Transverse colon (tissue), 4 donors: ENCODE measurements around the gene OLFM4. TPM values are rescaled to one million over a fixed set of nuclear protein-coding genes. Genes with fewer than 3 reads are reported as not detected.
A peak's percentile ranks its signal among the peaks of the same experiment; 100 is the strongest.

Experiments
- DNase-seq: peaks from one replicate; pipeline ENCODE4 v3.0.0-alpha.2; 2019
- H3K27ac ChIP-seq, 4 donors: fragments of 200-600 bp; sonication (generic); 2 replicates each; pipeline ENCODE4 v1.5.1; 2016 to 2018; ENCODE audit warnings: inconsistent platforms in 4 of 4
- H3K27me3 ChIP-seq: fragments of 200-600 bp; sonication (generic); 2 replicates; pipeline ENCODE4 v1.5.1; 2017; ENCODE audit warnings: inconsistent platforms
- H3K36me3 ChIP-seq, 4 donors: fragments of 200-600 bp; sonication (generic); 2 replicates each; pipeline ENCODE4 v1.5.1; 2017 to 2019; ENCODE audit warnings: inconsistent platforms in 4 of 4
- H3K4me1 ChIP-seq, 4 donors: fragments of 200-600 bp; sonication (generic); 2 replicates each; pipeline ENCODE4 v1.5.1; 2017 to 2020; ENCODE audit warnings: inconsistent platforms in 4 of 4
- H3K4me3 ChIP-seq, 4 donors: fragments of 200-600 bp; sonication (generic); 1 replicate in 1 of 4; 2 replicates in 3 of 4; pipeline versions ENCODE4 v1.5.1 to v1.6.1; 2017 to 2019; ENCODE audit warnings: inconsistent platforms in 4 of 4
- H3K9me3 ChIP-seq, 2 donors: fragments of 200-600 bp; sonication (generic); 2 replicates each; pipeline ENCODE4 v1.5.1; 2017 to 2019; ENCODE audit warnings: inconsistent platforms in 2 of 2
- EP300 ChIP-seq: sonication (generic); formaldehyde crosslinking; IDR thresholded peaks from one replicate; pipeline ENCODE4 v1.6.1; 2017; ENCODE audit warnings: antibody characterized with exemption, low read depth
- POLR2A ChIP-seq: fragments of 450-650 bp; IDR thresholded peaks from one replicate; pipeline ENCODE4 v1.6.1; 2016; ENCODE audit warnings: antibody characterized with exemption, mild to moderate bottlenecking, moderate library complexity
- POLR2AphosphoS5 ChIP-seq, 3 donors: sonication (generic); formaldehyde crosslinking; IDR thresholded peaks; one replicate each; pipeline ENCODE4 v1.6.1; 2016; ENCODE audit warnings: antibody characterized with exemption in 3 of 3
- WGBS, 2 donors: methylation state at CpG; one replicate each; pipeline ENCODE4 v1.1.5; 2018; ENCODE audit warnings: low coverage in 1 of 2; 5-methylcytosine and 5-hydroxymethylcytosine counted together
- in situ Hi-C, 4 donors: fragments of 200-750 bp; cut with MboI; loops; one replicate each; pipeline versions ENCODE4 v1.15.0 to v1.15.1; 2017; ENCODE audit warnings: low sequenced_read_pairs in 3 of 4, low pct_ligation_motif_present in 1 of 4, low pct_unique_long_range_greater_than_20kb in 1 of 4
- intact Hi-C: fragments of 100-400 bp; cut with DNase I; formaldehyde crosslinking; loops from one replicate; pipeline ENCODE4 v1.15.1; 2023; ENCODE audit warnings: low total_unique reads
- total RNA-seq, 4 donors: library from RNA; depleted of rRNA; stranded (reverse); fragments of >200 nt; gene quantifications; one replicate each; pipeline ENCODE4 v1.1.0, GENCODE V29; 2016
- TF ChIP-seq, protein P1 (sequence below), 5 experiments: fragments of 200-600 bp in 3 of 5; fragments of 450-650 bp in 2 of 5; sonication (generic) in 3 of 5; IDR thresholded peaks; 1 replicate in 2 of 5; 2 replicates in 3 of 5; pipeline ENCODE4 v1.5.1; 2016 to 2017; ENCODE audit warnings: antibody characterized with exemption in 5 of 5, inconsistent platforms in 3 of 5, mild to moderate bottlenecking in 2 of 5, moderate library complexity in 1 of 5

OLFM4 gene
- total RNA-seq, 4 donors from 2014 or later, result 3.4 to 61.0 (median 51.9) TPM

DNA sequence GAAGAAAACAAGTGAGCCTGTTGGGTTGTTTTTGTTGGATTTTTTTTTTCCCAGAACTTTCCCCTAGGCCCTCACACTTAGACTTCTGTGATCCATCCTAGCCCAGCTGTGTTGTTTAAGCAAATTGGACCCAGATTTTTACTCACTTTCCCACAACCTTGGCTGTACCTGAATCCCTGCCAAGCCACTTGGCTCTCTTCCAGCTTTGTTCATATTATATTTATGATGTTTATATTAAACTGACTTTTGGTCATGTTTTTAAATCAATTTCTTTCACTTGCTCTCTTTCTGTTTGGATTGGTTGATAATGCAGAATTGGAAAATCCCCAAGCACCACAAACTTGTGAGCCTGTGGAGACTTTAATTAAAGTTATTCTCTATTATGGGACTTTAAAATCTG, 16.6 kb downstream of the OLFM4 start:
- TF ChIP-seq, protein P1, sequence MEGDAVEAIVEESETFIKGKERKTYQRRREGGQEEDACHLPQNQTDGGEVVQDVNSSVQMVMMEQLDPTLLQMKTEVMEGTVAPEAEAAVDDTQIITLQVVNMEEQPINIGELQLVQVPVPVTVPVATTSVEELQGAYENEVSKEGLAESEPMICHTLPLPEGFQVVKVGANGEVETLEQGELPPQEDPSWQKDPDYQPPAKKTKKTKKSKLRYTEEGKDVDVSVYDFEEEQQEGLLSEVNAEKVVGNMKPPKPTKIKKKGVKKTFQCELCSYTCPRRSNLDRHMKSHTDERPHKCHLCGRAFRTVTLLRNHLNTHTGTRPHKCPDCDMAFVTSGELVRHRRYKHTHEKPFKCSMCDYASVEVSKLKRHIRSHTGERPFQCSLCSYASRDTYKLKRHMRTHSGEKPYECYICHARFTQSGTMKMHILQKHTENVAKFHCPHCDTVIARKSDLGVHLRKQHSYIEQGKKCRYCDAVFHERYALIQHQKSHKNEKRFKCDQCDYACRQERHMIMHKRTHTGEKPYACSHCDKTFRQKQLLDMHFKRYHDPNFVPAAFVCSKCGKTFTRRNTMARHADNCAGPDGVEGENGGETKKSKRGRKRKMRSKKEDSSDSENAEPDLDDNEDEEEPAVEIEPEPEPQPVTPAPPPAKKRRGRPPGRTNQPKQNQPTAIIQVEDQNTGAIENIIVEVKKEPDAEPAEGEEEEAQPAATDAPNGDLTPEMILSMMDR (IDR thresholded peaks at IDR 0.05), result no peak
- TF ChIP-seq POLR2A (no peak), POLR2AphosphoS5 (IDR thresholded peaks at IDR 0.05) (no peak), EP300 (no peak)
- in situ Hi-C loops, result no loop called here
- Histone ChIP-seq H3K27ac (peak overlapping the region in 1 of 4 donors; percentile 6), H3K36me3 (no peaks in the 10 kb centered on the region), H3K9me3 (no peaks in the 10 kb centered on the region), H3K4me1 (peaks cover 0 to 19% (median 4%) of the 10 kb centered on the region in 4 donors), H3K27me3 (no peaks in the 10 kb centered on the region), H3K4me3 (no peak overlapping the region)
- DNase-seq, result peak; percentile 66
- intact Hi-C loops, result no loop called here

DNA sequence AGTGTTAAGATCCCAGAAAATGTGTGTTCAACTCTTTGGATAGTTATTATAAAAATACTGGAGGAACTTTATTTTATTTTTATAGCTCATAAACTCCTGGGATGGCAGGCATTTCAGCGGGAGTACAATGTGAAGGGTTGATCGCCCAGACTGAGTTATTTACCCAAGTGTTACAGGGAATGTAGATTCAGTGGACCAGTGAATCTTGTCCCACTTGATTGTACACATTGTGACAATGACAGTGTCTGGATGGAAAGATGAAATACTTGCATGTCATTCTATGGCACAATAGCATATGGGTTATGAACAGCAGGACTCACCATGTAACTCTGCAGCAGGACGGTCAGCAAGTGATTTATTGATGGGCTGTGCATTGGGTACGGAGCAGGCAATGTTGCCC, 20.3 kb downstream of the OLFM4 start:
- 76 to 93% methylated on average over 3 to 4 of the region's 4 CpGs for WGBS, 2 donors
- H3K27me3 ChIP-seq, result no peaks in the 10 kb centered on the region
- intact Hi-C loops (no loop called here), in situ Hi-C loops (no loop called here)
- no peak overlapping the region for H3K4me3 ChIP-seq
- H3K9me3 ChIP-seq, result no peaks in the 10 kb centered on the region
- TF ChIP-seq POLR2A (no peak), EP300 (no peak), POLR2AphosphoS5 (IDR thresholded peaks at IDR 0.05) (no peak)
- TF ChIP-seq, protein P1 (IDR thresholded peaks at IDR 0.05), result no peak
- peaks cover 0 to 11% (median 4%) of the 10 kb centered on the region in 4 donors for H3K4me1 ChIP-seq
- no peaks in the 10 kb centered on the region for H3K36me3 ChIP-seq
- H3K27ac ChIP-seq, result no peak overlapping the region
- DNase-seq, result no peak

DNA sequence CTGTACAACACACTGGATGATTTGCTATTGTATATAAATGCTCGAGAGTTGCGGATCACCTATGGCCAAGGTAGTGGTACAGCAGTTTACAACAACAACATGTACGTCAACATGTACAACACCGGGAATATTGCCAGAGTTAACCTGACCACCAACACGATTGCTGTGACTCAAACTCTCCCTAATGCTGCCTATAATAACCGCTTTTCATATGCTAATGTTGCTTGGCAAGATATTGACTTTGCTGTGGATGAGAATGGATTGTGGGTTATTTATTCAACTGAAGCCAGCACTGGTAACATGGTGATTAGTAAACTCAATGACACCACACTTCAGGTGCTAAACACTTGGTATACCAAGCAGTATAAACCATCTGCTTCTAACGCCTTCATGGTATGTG, 21.5 kb downstream of the OLFM4 start:
- no peaks in the 10 kb centered on the region for H3K9me3 ChIP-seq

DNA sequence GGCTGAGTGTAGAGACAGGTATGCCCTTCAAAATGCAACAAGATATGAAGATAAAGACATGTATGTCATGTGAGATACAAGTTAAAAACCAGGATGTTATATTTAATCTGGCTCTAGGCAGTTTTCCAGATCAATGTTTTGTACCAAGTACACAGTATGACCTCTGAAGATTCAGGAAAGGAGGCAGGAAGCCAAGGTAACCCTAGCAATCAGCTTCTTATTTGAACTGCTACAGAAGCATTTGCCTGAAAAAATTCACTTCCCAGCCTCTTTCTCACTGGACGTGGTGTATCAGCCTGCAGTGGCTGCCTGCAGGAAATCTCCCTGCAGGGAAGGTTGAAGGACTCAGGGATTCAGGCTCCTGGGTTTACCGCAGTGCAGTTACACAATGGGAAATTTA, 24.1 kb downstream of the OLFM4 start:
- Histone ChIP-seq H3K27ac (no peak overlapping the region), H3K27me3 (no peaks in the 10 kb centered on the region), H3K9me3 (no peaks in the 10 kb centered on the region), H3K4me3 (no peak overlapping the region), H3K36me3 (no peaks in the 10 kb centered on the region), H3K4me1 (no peaks in the 10 kb centered on the region)
- no peak for TF ChIP-seq EP300
- TF ChIP-seq, protein P1 (IDR thresholded peaks at IDR 0.05), result no peak
- no peak for TF ChIP-seq POLR2A
- TF ChIP-seq POLR2AphosphoS5 (IDR thresholded peaks at IDR 0.05), result no peak
- DNase-seq, result no peak
- intact Hi-C loops (no loop called here), in situ Hi-C loops (no loop called here)
- 47 to 75% methylated on average over 1 to 2 of the region's 2 CpGs for WGBS, 2 donors

More for the DNA sequence above, 21.5 kb downstream of the OLFM4 start:
- no peak overlapping the region for H3K27ac ChIP-seq
- TF ChIP-seq EP300 (no peak), POLR2A (no peak), POLR2AphosphoS5 (IDR thresholded peaks at IDR 0.05) (no peak)
- TF ChIP-seq, protein P1 (IDR thresholded peaks at IDR 0.05), result no peak
- 89 to 92% methylated on average over 2 to 7 of the region's 7 CpGs for WGBS, 2 donors
- DNase-seq, result no peak
- in situ Hi-C loops, result no loop called here
- intact Hi-C loops, result no loop called here
- H3K4me1 ChIP-seq, result peaks cover 0 to 8% (median 3%) of the 10 kb centered on the region in 4 donors
- no peak overlapping the region for H3K4me3 ChIP-seq
- H3K36me3 ChIP-seq, result no peaks in the 10 kb centered on the region
- no peaks in the 10 kb centered on the region for H3K27me3 ChIP-seq
